K562 treated with DMSO at 1 percent for 4 hours (cell line): Measurements from ENCODE around the gene TBC1D7. TPM values are rescaled to one million over a fixed set of nuclear protein-coding genes. Genes with fewer than 3 reads are reported as not detected.

ENCODE experiments used
- total RNA-seq: library from RNA; unstranded; fragments of 300-600 nt; gene quantifications from 2 replicates; pipeline ENCODE4 v1.2.3, GENCODE V29; 2022; ENCODE audit not compliant: insufficient read depth

The TBC1D7 gene
- 58.3 and 77.4 TPM in 2 replicates for total RNA-seq

GRCh38 chr6:13328076-13328874 is at the start of gene TBC1D7:
Gene TBC1D7, minus strand, starts transcription at chr6:13328537. Its CDS starts 1,639 bp downstream, at chr6:13326898.

Other genes with a start within 250 kb of the TBC1D7 start
- gene GFOD1, start 159.1 kb upstream of the TBC1D7 start, total RNA-seq, result 2.4 and 3.7 TPM in 2 replicates
- 5.7 and 5.9 TPM in 2 replicates for gene SIRT5, start 246.1 kb upstream of the TBC1D7 start, total RNA-seq